Spleen (tissue), 7 donors: Measurements from ENCODE around the gene PCDHGA8.

Source experiments
- CTCF ChIP-seq, 11 experiments: fragments of 200-600 bp in 7 of 11; fragments of 450-650 bp in 4 of 11; sonication (generic) in 4 of 11; IDR thresholded peaks in 8 of 11; conservative IDR thresholded peaks in 3 of 11; 1 replicate in 7 of 11; 2 replicates in 4 of 11; pipeline versions ENCODE4 v1.4.0 to v1.8.0; 2016 to 2021; ENCODE audit warnings: antibody characterized with exemption in 11 of 11, inconsistent platforms in 4 of 11, mild to moderate bottlenecking in 1 of 11
- POLR2A ChIP-seq, 3 donors: fragments of 450-650 bp; IDR thresholded peaks; one replicate each; pipeline ENCODE4 v1.5.1; 2017; ENCODE audit warnings: antibody characterized with exemption in 3 of 3, mild to moderate bottlenecking in 1 of 3
- POLR2AphosphoS5 ChIP-seq, 3 donors: sonication (generic); formaldehyde crosslinking; IDR thresholded peaks; one replicate each; pipeline ENCODE4 v1.5.1; 2017; ENCODE audit warnings: antibody characterized with exemption in 3 of 3
- donor health status: DM: no; HTN: no; CAD: no; lungs with moderate emphysema.
- donor health status: DM: no; HTN: no; CAD: no.
- donor health status: DM: no; HTN: no; CAD: no.

GRCh38 chr5:141419074-141419880 lies 26.8 kb downstream of the PCDHGA8 start:
- TF ChIP-seq CTCF (IDR thresholded peaks at IDR 0.05 in 8 of 11, conservative IDR thresholded peaks at IDR 0.05 in 3 of 11): no peak
- TF ChIP-seq POLR2A (IDR thresholded peaks at IDR 0.05): no peak
- no peak for TF ChIP-seq POLR2AphosphoS5 (IDR thresholded peaks at IDR 0.05)
